Lower leg skin (tissue), 4 donors: ENCODE data around the gene TNFRSF11A. TPM values are rescaled to one million over a fixed set of nuclear protein-coding genes. Genes with fewer than 3 reads are reported as not detected.

Experiments used
- DNase-seq, 2 donors: peaks; one replicate each; pipeline ENCODE4 v3.0.0-alpha.2; 2019; ENCODE audit warnings: low spot score in 2 of 2
- H3K4me3 ChIP-seq: fragments of 200-600 bp; sonication (generic); 2 replicates; pipeline ENCODE4 v1.5.1; 2017; ENCODE audit warnings: mild to moderate bottlenecking, low read depth; ENCODE audit not compliant: poor library complexity, severe bottlenecking
- CTCF ChIP-seq, 3 donors: fragments of 450-650 bp; IDR thresholded peaks; one replicate each; pipeline ENCODE4 v1.5.1; 2016; ENCODE audit warnings: antibody characterized with exemption in 3 of 3, mild to moderate bottlenecking in 3 of 3, moderate library complexity in 2 of 3
- POLR2A ChIP-seq, 2 donors: fragments of 450-650 bp; IDR thresholded peaks; one replicate each; pipeline ENCODE4 v1.6.1; 2016 to 2017; ENCODE audit warnings: antibody characterized with exemption in 2 of 2, mild to moderate bottlenecking in 1 of 2, moderate library complexity in 1 of 2
- WGBS, 2 donors: methylation state at CpG; one replicate each; pipeline ENCODE4 v1.1.5; 2018; 5-methylcytosine and 5-hydroxymethylcytosine counted together
- intact Hi-C: fragments of 100-400 bp; cut with DNase I; formaldehyde crosslinking; loops from one replicate; pipeline ENCODE4 v1.15.0; 2023; ENCODE audit warnings: low total_unique reads
- total RNA-seq, 4 donors: library from RNA; depleted of rRNA; stranded (reverse); fragments of >200 nt; gene quantifications; one replicate each; pipeline ENCODE4 v1.1.0, GENCODE V29; 2016

The TNFRSF11A gene
- total RNA-seq, 4 donors from 2014 or later = 1.5 to 7.6 (median 4.7) TPM

GRCh38 chr18:62288665-62289008 is 36.5 kb upstream of the TNFRSF11A start:
- DNase-seq = no peak
- no peak overlapping the region for H3K4me3 ChIP-seq
- intact Hi-C loops = no loop called here
- WGBS, 2 donors = 74 to 89% methylated on average over 2 of the region's 2 CpGs
- TF ChIP-seq CTCF (IDR thresholded peaks at IDR 0.05) = no peak
- TF ChIP-seq POLR2A (IDR thresholded peaks at IDR 0.05) = no peak

- intact Hi-C loops = no loop called here
- 94 to 97% methylated on average over 2 of the region's 2 CpGs for WGBS, 2 donors
- H3K4me3 ChIP-seq = no peak overlapping the region
- TF ChIP-seq CTCF (IDR thresholded peaks at IDR 0.05) = no peak
- TF ChIP-seq POLR2A (IDR thresholded peaks at IDR 0.05) = no peak
- DNase-seq = no peak
Measured at GRCh38 chr18:62289047-62289446, 36.1 kb upstream of the TNFRSF11A start.

- no peak overlapping the region for H3K4me3 ChIP-seq
- DNase-seq = no peak
- intact Hi-C loops = no loop called here
- TF ChIP-seq CTCF (IDR thresholded peaks at IDR 0.05) = no peak
- no peak for TF ChIP-seq POLR2A (IDR thresholded peaks at IDR 0.05)
Measured at GRCh38 chr18:62294073-62294472, 31.0 kb upstream of the TNFRSF11A start.

GRCh38 chr18:62300359-62300963 is 24.6 kb upstream of the TNFRSF11A start:
- intact Hi-C loops = no loop called here
- TF ChIP-seq POLR2A (IDR thresholded peaks at IDR 0.05) (no peak), CTCF (IDR thresholded peaks at IDR 0.05) (no peak)
- WGBS, 2 donors = 90 to 93% methylated on average over 3 of the region's 3 CpGs
- DNase-seq = no peak
- H3K4me3 ChIP-seq = no peak overlapping the region

- no peak overlapping the region for H3K4me3 ChIP-seq
- no peak for DNase-seq
- 96 to 100% methylated on average over 1 of the region's 1 CpG for WGBS, 2 donors
- TF ChIP-seq CTCF (IDR thresholded peaks at IDR 0.05) = no peak
- no peak for TF ChIP-seq POLR2A (IDR thresholded peaks at IDR 0.05)
- intact Hi-C loops = no loop called here
Measured at GRCh38 chr18:62301322-62301721, 23.8 kb upstream of the TNFRSF11A start.

GRCh38 chr18:62312851-62313250 is 12.3 kb upstream of the TNFRSF11A start:
- TF ChIP-seq POLR2A (IDR thresholded peaks at IDR 0.05) = no peak
- TF ChIP-seq CTCF (IDR thresholded peaks at IDR 0.05) = no peak
- intact Hi-C loops = no loop called here
- no peak overlapping the region for H3K4me3 ChIP-seq
- no peak for DNase-seq
- WGBS, 2 donors = 90 to 93% methylated on average over 1 of the region's 1 CpG
